NCI-H2196 treated with DMSO at 0.1 percent for 48 hours (cell line): Measurements from ENCODE around the gene VANGL2.

Source experiments
- DNase-seq: peaks from one replicate; lab custom pipeline; 2025; ENCODE audit not compliant: unreplicated experiment; lab: John Stamatoyannopoulos, UW

The VANGL2 gene

GRCh38 chr1:160455153-160455517 lies 54.8 kb downstream of the VANGL2 start:
- DNase-seq = no peak

- no peak for DNase-seq
Observed at GRCh38 chr1:160459056-160459455, 58.7 kb downstream of the VANGL2 start.

- no peak for DNase-seq
Observed at GRCh38 chr1:160459687-160460086, 59.3 kb downstream of the VANGL2 start.

GRCh38 chr1:160460214-160460642 lies 59.9 kb downstream of the VANGL2 start:
- no peak for DNase-seq

- no peak for DNase-seq
Observed at GRCh38 chr1:160460683-160461287, 60.4 kb downstream of the VANGL2 start.

- no peak for DNase-seq
Observed at GRCh38 chr1:160465123-160465522, 64.8 kb downstream of the VANGL2 start.

GRCh38 chr1:160466961-160467360 lies 66.6 kb downstream of the VANGL2 start:
- DNase-seq = no peak

- DNase-seq = no peak
Observed at GRCh38 chr1:160467576-160467975, 67.2 kb downstream of the VANGL2 start.

GRCh38 chr1:160471253-160471652 lies 70.9 kb downstream of the VANGL2 start:
- no peak for DNase-seq

- no peak for DNase-seq
Observed at GRCh38 chr1:160472112-160472511, 71.7 kb downstream of the VANGL2 start.

GRCh38 chr1:160474392-160475242 lies 74.3 kb downstream of the VANGL2 start:
- no peak for DNase-seq
